ENCODE data around the gene ASIC1.

ASIC1 gene

DNA sequence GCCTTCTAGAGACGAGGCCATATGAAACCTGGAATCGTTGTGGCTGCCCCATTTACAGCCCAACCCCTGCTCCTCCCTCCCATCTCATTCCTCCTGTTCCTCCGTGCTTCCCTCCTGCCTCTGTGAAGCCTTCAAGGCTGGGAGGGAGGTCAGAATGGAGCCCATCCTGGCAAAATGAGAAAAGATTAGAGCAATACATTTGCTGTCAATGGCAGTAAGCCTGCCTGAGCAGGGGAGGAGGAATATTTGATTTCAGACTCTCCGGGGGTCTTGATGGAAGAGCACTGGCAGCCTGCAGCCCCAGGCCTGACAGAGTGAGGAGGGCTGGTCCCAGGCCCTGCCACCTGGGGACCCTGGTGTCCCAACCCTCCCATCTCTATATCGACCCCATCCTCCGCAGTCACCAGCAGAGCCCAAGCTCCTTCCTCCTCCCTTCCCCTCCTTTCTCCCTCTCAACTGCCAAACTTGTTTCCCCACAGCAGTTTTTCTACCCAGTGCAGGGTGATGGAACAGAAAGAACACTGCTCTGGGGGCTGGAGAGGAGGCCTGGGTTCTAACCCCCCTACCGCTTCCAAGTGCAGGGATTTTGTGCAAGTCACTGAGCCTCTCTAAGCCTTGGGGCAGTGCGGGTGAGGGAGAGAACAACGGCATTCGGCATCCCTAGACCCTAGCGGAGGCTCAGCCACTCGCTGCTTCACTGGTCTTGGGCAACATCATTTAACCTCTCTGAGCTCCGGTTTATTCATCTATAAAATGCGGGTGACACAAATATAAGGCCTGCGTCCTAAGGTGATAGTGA is 16.1 kb upstream of the ASIC1 start:
- DNase-seq = no peak

DNA sequence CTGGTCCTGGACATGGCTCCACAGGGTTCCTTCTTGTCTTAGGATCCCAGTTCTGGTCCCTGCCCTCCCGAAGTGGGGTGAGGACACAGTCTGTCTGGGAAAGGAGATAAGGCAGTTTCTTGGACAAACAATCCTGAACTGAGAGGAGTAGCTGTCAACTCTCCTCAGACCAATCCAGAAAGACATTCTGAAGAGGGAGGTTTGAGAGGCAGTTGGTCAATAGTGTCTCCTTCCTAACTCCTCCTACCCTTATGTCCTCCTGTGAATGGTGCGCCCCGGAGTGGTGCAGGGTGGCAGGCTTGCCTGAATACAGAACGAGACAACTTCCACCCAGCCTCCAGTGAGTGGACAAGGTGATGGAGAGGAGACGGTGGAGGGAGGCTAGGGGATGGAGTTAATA is 15.4 kb upstream of the ASIC1 start:
- DNase-seq = no peak

DNA sequence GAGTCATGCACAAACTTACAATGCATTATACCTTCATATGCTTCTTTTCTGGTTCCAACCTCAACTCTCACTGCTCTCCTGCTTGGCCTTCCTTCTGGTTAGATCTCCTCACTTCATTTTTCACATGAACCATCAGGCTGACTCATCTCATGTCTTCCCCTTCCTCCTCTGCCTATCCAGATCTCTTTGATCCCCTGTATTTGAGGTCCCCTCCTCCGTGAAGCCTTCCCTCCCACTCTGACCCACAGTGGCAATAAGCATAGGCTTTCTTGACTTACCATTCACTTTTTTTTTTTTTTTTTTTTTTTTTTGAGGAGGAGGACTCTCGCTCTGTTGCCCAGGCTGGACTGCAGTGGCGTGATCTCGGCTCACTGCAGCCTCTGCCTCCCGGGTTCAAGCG is 14.7 kb upstream of the ASIC1 start:
- DNase-seq = no peak

DNA sequence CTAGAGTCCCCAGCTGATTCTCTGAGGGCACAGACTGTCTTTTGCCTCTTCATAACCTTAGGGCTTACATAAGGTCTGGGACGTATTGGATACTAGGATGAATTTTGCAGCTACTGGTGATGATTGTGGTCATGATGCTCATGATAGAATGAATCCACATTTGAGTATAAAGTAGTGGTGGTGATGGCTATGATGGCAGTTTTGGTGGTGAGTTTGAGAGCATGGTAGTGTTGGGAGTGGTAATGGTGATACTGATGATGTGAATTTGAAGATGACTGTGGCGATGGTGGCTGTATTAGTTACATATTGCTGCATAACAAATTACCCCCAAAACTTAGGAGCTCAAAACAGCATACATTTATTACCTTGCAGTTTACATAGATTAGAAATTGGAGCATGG is 14.1 kb upstream of the ASIC1 start:
- DNase-seq = no peak

DNA sequence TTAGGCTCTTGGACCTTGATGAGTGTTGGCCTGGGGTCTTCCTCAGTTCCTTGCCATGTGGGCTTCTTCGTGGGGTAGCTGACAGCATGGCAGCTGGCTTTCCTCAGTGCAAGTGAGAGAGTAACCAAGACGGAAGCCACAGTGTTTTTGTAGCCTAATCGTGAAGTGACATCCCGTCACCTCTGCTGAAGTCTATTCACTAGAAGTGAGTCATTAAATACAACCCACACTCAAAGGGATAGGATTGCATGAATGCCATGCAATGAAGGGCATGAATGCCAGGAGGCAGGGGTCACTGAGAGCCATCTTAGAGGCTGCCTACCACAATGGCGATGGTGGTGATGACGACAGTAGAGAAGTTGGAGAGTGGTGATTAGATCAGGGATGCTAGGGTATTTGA is 13.5 kb upstream of the ASIC1 start:
- DNase-seq = no peak

DNA sequence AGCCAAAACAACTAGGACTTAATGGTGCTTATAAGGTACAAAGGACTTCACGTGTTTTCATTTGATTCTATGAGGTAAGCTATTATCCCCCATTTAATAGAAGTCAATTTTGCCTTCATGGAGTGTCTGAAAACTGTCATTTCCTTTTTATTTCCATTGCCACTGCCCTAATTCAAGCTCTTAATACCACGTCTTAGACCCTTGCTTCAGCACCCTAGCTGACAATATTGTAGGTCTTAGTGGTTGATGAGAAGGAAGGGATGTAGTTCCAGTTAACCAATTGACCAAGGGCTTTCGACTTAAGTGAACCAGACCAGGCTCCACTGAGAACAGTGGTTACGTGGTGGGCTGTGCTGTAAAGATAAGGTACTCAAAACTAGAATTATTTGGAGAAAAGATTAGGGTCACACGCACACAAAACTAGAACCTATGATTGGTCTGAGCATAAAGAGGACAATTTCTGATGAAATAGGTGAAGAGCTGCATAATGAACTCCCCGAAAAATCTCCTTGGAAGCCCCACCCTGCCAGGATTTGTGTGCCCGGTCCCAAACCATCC is 9.6 kb upstream of the ASIC1 start:
- DNase-seq = no peak

DNA sequence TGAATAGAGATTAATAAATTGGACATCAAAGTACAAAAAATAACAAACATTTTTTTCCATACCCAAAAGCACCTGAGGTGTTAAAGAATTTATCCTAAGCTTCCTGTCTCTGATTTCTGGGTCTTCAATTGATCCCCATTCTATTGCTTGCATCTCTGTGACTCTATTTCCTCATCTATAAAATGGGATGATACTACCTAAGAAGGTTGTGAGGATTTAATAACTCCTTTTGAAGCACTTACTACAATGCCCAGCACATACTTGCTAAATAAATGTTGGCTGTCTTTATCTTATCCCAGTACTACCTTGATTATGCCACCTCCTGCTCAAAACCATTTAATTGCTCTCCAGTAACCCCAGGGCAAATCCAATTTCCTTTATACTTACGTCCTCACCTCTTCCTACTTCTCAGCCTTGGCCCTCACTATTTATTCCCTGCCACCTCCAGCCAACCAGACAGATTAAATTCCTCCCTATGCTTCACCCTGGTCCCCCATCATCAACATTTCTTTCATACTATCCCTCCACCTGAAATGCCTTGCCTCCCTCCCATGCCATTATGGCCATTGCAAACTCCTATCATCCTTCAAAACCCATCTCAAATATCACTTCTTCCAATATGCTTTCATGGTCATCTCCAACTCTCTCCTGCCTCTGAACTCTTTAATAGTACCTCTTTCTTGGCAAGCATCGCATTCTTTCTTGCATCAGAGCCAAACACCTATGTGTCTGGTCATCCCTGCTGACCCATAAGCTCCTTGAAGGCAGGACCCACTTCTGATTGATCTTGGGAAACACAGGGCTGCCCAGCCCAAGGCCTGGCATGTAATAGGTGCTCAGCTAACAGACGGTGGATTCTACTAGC is 7.9 kb upstream of the ASIC1 start:
- no peak for DNase-seq

DNA sequence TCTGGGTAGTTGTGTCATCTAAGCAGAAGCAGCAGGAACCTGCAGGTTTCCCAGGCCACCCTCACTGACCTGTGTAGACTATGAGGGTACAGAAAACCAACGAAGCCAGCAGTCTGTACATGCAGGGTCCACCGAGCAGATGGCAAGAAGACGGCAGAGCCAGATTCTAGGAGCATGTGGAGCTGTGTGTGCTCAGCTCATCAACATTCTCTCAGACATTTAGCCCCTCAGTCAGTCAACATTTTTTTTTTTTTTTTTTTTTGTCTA is 7.3 kb upstream of the ASIC1 start:
- DNase-seq = no peak

DNA sequence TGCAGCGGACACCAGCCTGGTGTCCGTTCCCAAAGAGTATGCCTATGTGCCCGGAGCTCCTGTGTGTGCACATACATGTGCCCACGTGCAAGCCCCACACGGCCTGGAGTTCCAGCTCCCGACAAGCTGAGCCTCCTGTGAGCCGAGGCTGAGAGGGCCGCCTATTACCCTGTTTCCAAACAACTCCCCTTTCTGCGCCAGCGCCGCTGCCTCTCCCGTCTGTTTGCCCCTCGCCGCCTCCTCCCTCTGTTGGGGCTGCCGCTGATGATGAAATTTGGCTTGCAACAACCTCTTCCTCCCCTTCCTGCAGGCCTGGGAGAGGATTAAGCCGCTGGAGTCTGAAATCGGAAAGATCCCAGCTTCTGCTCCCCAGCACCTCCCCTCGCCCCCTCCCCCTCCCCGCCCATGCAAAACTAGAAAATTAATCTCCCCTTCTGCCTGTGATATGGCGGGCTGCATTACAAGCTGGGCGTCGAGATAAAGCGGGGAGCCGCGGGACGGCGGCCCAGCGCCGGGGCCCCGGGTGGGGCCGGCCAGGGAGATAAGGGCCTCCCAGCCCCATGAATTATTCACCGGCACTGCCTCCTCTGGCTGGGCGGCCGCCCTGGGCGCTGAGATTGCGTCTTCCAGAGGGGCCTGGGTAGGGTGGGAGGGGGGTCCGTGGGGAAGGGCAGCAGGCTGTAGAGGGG is 6.8 kb upstream of the ASIC1 start:
- DNase-seq = no peak

DNA sequence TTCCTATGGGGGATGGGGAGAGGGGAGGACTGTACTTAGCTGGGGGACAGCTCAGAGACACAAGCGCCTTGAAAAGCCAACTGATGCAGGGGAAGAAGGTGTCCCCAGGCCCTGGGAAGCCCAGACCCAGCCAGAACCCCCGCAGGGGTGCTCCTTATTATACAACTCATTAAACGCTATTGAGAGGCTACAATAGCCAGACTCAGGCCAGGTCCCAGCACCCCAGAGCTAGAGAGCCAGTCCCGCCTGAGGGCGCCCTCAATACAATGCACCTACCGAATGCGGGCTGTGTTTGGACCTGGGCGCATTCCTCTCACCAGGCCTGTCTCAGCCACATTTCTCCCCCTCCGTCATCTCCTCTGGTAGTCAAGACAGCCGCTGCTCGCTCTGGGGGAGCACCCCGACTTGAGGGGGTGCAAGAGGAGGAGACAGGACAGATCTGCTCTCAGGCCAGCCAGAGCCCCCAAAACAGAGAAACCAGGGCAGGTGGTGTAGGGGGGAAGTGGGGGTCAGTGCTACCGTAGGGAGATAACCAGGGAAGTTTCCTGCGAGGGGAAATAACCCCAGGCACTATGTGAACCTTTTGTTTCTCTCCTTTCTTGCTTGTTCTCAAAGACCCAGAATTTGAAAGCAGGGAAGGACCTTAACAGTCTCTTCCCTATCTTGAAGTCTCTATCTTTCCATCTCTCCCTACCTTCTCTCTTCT is 6.1 kb upstream of the ASIC1 start:
- no peak for DNase-seq

DNA sequence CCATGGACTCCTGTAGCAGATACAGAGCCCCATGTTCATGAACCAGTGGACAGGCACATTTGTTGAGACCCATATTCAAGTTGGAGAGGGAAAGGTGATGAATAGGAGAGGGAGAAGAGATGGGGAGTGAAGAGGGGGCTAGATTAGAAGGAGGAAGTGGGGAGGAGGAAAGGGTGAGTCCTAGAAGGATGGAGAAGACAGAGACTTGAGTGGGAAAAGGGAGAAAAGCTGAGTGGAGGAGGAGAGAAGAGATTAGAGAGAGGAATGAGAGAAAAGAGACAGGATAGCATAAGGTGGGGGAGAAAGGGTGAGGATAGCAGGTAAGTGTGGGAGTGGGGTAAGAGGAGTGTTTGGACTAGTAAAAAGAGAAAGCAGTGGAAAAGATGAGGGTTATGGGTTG is 4.9 kb upstream of the ASIC1 start:
- DNase-seq = no peak

DNA sequence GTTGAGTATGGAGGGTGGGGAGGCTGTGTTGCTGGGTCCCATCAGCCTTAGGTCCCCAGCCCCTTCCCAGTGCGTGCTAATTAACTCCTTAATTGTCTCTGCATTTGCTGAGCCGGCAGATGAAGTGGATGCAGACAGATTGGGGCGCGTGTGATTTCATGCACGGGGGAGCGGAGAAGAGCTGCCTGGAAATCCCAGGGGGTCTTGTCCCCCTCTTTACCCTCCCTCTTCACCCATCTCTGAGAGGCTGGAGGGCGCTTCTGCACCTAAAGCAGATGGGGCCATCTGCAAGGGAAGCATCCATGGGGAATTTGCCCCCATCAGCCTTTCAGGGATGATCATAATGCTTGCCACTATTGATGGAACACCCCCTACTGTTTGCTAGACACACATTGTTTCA is 4.4 kb upstream of the ASIC1 start:
- no peak for DNase-seq

DNA sequence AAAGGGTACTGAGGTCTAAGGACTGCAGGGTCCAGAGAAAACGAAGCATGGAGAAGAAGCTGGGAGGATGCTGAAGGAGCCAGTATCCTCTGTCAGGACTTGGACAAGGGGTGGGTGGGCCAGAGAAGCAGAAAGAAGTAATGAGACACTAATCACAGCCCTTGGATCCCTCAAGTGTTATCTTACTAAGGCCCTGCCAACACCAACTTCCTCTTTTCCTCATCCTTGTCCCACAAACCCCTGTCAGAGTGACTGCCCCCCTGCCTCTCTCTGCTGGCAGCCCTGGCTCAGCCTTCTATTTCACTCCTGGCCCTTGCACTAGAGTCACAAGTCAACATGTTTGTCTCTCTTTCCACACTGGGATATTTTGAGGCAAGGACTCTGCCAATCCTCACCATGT is 3.8 kb upstream of the ASIC1 start:
- no peak for DNase-seq

DNA sequence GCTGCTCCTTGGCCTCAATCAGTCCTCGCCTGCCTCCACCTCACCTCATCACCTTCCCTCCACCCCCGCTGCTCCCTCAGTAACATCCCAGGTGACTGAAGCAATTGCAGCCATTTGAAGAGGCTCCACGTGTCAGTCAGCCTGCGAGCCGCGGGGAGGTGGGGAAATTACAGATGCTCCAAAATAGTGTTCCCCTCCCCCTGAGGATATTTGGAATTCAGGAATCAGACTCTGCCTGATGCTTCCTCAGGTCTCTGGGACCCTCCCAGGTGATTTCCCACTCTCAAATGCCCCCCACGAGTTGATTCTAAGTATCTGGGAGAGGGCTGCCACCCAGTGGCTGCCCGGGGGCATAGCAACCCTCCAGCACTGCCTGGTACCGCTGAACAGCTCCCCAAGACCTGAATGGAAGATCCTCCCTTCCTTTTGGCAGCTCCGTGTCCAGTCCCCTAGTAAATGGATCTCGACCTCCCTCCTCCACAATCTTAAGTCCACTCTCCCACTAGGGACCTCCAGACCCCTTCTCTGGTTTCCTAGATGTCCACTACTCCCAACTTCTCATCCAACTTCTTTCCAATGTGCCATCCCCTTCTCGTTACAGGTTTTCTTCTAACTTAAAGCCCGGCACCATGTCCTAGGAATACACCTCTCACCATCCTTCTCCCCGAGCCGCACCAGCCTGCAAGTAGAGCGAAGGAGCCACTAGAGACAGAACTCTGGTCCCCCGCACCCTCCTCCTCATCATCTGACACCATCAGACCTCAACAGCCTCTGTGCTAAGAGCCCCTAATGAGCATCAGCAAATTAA is 1.4 kb upstream of the ASIC1 start:
- peak; percentile 47 for DNase-seq

DNA sequence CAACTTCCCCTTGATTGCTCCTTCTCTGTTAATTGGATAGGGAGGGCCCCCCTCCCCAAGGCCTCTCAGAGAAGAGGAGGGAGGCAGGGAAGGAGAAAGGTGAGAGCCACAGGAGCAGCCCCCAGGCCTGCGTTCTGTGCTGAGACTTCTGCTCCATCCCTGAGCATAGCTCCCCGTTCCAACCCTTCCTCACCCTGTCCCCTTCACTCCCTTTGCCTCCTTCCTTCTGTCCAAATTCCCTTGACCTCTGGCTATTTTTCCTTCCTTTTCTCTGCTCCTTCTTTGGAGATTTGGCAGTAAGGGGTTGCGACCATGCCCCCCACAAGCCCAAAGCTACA is 788 bp upstream of the ASIC1 start:
- DNase-seq = no peak

DNA sequence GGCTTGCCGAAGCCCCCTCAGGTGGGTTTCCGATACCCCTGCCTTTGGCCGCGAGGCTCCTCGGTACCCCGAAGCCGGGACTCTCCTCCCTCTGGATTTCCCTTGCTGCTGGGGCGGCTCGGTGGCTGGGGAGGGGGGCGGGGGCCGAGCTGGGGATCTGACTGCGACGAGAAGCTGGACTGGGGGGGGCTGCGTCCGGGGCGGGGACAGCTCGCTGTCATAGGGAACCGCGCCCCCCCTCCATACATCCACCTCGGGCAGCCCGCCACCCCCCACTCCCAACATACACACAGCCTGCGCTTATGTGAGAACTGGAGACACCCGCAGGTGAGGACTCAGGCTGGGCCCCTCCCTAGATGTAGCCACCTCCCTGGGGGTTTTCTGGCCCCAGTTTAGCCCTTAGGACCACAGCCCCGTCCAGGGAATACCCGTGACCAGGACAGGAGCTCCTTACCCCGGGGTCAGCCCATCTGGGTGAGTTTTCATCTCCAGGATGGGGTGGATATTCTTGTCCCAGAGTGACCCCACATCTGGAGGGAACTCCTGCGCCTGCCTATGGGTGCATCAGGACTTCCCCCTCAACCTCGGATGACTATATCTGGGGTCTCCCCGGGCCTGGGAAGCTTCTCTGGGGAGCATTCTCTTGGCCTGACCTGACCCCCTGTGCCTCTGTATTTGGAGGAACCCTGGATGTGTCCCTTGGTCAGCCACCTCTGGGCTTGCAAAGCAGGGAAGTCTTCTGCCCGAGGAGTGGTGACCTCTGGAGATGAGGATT is 687 bp downstream of the ASIC1 start:
- no peak for DNase-seq

DNA sequence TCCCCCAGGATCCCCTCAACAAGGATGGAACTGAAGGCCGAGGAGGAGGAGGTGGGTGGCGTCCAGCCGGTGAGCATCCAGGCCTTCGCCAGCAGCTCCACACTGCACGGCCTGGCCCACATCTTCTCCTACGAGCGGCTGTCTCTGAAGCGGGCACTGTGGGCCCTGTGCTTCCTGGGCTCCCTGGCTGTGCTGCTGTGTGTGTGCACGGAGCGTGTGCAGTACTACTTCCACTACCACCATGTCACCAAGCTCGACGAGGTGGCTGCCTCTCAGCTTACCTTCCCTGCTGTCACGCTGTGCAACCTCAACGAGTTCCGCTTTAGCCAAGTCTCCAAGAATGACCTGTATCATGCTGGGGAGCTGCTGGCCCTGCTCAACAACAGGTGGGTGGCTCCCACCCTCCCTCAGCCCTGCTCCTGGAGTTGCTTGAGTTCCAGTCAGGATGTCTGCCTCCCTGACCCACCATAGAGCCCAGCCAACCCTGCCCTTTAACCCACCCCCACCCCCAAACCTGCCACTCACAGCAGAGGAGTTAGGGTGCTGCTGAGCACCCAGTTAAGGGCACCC is 1.4 kb downstream of the ASIC1 start:
- peak; percentile 55 for DNase-seq

DNA sequence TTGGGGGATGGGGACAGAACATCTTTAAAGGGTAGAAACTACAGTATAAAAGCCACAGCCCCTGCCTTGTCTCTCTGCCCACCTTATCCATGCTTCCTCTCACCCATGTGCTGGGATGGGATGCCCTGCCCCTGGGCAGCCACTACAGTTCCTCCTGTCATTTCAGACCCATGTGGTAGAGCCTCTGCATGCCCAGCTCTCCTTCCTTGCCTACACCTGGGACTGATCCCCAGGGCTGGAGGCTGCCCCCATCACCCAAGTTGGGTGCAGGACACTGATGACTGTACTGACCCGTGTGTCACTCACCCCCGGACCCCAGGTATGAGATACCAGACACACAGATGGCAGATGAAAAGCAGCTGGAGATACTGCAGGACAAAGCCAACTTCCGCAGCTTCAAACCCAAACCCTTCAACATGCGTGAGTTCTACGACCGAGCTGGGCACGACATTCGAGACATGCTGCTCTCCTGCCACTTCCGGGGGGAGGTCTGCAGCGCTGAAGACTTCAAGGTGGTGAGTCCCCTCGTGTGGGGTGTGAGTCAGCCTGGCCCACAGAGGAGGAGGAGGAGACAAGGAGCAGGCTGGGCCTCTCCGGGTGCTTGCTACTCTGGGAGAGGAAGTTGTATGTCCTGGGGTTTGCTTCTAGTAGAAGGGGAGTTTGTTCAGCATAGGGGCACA is 2.2 kb downstream of the ASIC1 start:
- DNase-seq = no peak

DNA sequence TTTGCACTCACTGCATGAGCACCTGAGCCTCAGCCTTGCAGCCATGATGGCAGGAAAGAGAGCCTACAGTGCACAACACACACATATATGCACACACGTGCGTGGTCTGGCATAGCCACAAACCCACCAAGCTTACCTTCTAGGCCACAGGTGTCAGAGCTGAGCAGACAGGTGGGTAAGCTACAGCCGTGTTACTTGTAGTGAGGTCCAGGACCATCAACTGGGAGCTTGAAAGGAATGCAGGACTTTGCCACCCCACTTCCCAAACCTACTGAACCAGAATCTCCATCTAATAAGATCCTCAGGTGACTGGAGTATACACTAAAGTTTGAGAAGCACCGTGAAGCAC is 2.7 kb downstream of the ASIC1 start:
- DNase-seq = no peak

DNA sequence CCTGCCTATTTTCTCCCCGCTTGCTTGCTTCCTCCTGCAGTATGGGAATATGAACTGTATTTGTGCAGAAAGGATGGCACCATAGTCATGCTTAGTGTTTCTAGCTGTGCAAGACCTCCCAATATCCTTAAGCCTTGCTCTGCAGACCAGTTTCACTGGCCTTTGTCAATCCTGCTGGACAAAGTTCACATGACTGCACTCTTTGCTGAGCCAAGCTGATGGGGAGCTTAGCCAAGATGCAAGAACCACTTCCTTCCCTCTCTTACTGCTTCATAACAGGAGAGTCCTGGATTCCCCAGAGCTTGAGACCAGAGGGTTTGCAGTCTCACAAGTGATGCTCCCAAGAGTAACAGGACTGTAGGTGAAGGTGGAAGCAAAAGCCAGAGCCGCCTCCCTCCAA is 3.8 kb downstream of the ASIC1 start:
- DNase-seq = no peak
